ENCODE results near the gene MARCHF3. TPM values are rescaled to one million over a fixed set of nuclear protein-coding genes. Genes with fewer than 3 reads are reported as not detected.

MARCHF3 gene
- total RNA-seq, 4 donors from 2014 or later, result 6.2 to 11.9 (median 8.1) TPM

- Histone ChIP-seq H3K4me1 (no peaks in the 10 kb centered on the region), H3K36me3 (no peaks in the 10 kb centered on the region), H3K27me3 (no peaks in the 10 kb centered on the region), H3K4me3 (no peak overlapping the region), H3K27ac (no peak overlapping the region), H3K9me3 (no peaks in the 10 kb centered on the region)
- intact Hi-C loops (cut with DNase I; ENCODE audit: low total_unique reads), result no loop called here
- TF ChIP-seq CTCF (IDR thresholded peaks at IDR 0.05), result no peak
- TF ChIP-seq POLR2A (IDR thresholded peaks at IDR 0.05), result no peak
- no peak for DNase-seq
These were observed 142.2 kb downstream of the MARCHF3 start for GRCh38 chr5:126888175-126888574.

- intact Hi-C loops (cut with DNase I; ENCODE audit: low total_unique reads), result no loop called here
- no peak overlapping the region for H3K4me3 ChIP-seq
- H3K27me3 ChIP-seq, result no peaks in the 10 kb centered on the region
- DNase-seq, result peak in 1 of 2 donors; percentile 42
- H3K27ac ChIP-seq, result peak overlapping the region; percentile 27 to 52
- H3K9me3 ChIP-seq, result no peaks in the 10 kb centered on the region
- no peaks in the 10 kb centered on the region for H3K36me3 ChIP-seq
- H3K4me1 ChIP-seq, result no peaks in the 10 kb centered on the region
- TF ChIP-seq POLR2A (IDR thresholded peaks at IDR 0.05) (no peak), CTCF (IDR thresholded peaks at IDR 0.05) (no peak)
These were observed 146.0 kb downstream of the MARCHF3 start for GRCh38 chr5:126884269-126884819.

GRCh38 chr5:126883564-126884245 lies 146.7 kb downstream of the MARCHF3 start:
- H3K36me3 ChIP-seq, result no peaks in the 10 kb centered on the region
- TF ChIP-seq CTCF (IDR thresholded peaks at IDR 0.05) (no peak), POLR2A (IDR thresholded peaks at IDR 0.05) (no peak)
- no peaks in the 10 kb centered on the region for H3K27me3 ChIP-seq
- H3K9me3 ChIP-seq, result no peaks in the 10 kb centered on the region
- peak overlapping the region; percentile 52 to 54 for H3K27ac ChIP-seq
- H3K4me3 ChIP-seq, result no peak overlapping the region
- H3K4me1 ChIP-seq, result no peaks in the 10 kb centered on the region
- intact Hi-C loops (cut with DNase I; ENCODE audit: low total_unique reads), result no loop called here
- DNase-seq, result no peak

- H3K27ac ChIP-seq, result no peak overlapping the region
- intact Hi-C loops (cut with DNase I; ENCODE audit: low total_unique reads), result no loop called here
These were observed 148.3 kb downstream of the MARCHF3 start for GRCh38 chr5:126881821-126882600.

More at GRCh38 chr5:126881821-126882600, 148.3 kb downstream of the MARCHF3 start:
- no peak for DNase-seq
- H3K9me3 ChIP-seq, result no peaks in the 10 kb centered on the region
- H3K36me3 ChIP-seq, result no peaks in the 10 kb centered on the region
- no peaks in the 10 kb centered on the region for H3K27me3 ChIP-seq
- H3K4me3 ChIP-seq, result no peak overlapping the region
- H3K4me1 ChIP-seq, result no peaks in the 10 kb centered on the region
- no peak for TF ChIP-seq CTCF (IDR thresholded peaks at IDR 0.05)
- no peak for TF ChIP-seq POLR2A (IDR thresholded peaks at IDR 0.05)
